Stimulated activated CD4-positive, alpha-beta T cell treated with anti-CD3 and anti-CD28 coated beads, Interleukin-4, amount 100 ng/mL, for 4 hours (primary cell): ENCODE data around the gene ELK1.
"Not testable (repeated sequence)": the region's sequence is repeated elsewhere in the genome, so short reads cannot be mapped to it uniquely, and the experiment has no call there.

Source experiments
- DNase-seq, 2 experiments: peaks; one replicate each; pipeline ENCODE4 v3.0.0-alpha.2; 2020

The ELK1 gene, protein sequence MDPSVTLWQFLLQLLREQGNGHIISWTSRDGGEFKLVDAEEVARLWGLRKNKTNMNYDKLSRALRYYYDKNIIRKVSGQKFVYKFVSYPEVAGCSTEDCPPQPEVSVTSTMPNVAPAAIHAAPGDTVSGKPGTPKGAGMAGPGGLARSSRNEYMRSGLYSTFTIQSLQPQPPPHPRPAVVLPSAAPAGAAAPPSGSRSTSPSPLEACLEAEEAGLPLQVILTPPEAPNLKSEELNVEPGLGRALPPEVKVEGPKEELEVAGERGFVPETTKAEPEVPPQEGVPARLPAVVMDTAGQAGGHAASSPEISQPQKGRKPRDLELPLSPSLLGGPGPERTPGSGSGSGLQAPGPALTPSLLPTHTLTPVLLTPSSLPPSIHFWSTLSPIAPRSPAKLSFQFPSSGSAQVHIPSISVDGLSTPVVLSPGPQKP

DNA sequence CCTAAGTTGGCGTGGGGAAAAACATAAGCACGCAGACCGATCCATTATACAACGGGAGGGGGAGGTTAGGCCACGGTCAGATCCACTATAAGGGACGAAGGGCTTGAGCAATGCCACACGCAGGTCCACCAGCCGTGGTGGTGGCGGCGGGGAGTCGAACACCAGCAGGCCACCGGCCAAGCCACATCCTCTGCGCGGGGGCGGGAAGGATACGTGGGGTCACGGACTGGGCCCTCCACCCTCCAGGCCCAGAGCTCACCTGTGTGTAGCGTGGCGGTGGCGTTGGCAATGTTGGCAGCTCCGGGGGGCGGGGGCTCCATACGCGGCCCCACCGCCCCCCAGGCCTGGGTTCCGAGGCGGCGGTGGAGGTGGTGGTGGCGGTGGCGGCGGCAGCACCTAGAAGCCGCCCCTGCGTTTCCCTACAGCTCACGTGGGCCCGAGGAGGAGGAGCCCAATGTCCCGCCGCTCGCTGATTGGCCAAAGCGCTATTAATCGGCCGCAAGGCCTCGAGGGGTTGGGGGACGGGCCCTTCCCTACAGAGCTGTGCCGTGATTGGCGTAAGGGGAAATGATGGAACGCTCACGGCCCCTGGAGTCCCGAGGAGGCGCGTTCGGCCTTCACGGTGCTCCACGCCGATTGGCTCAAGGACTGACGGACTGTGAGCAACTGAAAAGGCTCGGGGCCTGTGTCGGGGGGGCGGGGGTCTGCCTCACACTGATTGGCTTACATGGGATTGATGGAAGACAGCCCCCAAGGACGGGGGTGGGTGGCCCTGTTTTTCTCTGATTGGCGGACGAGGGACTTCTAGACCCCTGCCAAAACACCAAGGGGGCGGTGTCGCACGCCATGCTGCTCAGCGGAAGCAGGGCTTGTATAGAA lies at the start of gene ELK1:
Gene ELK1 (minus strand): TSS at position 400 of the 879 bp plus-strand sequence. CDS start 9,122 bp downstream, outside the sequence.
- peak; percentile 78 to 88 for DNase-seq

DNA sequence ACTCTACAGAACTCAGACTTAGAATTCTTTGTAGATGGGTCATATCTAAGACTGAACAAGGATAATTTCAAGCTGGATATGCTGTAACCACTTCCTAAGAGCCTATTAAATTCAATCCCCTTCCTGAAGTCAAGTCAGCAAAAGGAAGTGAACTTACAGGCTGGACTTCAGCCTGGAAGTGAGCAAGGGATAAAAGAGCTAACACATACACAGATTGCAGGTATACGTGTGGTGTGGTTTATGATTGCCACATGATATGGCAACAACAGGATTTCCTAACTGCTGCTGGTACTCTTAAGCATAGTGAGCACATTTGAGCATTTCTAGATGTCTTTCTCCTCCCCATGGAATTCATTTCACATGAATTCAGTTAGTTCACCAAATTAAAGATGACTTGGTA lies 46.8 kb upstream of the ELK1 start:
- DNase-seq = no peak

DNA sequence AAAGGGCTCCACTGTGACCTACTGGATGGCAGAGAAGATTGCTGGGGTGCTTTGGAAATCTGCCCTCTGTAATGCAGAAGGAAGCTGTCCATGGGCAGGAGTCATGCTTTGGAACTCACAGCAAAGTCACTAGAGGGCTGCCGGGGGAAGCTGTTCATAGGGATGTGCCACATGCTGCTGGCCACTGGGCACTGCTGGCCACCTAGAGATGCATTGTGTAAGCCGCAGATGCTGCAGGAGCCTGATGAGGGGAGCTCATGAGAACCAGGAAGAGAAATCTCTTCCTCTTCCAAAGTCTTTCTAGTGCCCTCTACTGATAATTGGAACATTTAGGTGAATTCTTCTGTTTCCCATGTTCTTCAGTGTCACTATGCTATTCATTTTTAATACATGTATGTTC lies 39.8 kb upstream of the ELK1 start:
- DNase-seq = no peak

DNA sequence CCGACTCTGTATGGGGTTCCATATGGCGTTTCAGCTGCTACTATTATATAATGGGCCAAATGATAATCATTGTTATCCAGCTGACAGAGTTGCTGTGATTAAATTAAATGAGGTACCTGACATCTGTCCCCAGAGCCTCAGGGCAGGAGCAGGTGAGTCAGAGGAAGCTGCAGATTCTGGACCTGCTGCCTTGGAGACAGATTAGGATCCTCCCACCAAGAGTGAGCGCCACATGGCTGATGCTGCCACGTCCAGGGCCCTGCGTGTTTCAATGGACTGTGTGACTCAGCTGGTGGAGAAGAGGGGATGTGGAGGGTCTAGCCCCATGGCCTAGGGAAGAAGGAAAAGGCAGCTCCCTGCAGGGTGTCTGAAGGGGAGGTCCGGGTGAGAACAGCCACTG lies 36.9 kb upstream of the ELK1 start:
- DNase-seq = no peak

DNA sequence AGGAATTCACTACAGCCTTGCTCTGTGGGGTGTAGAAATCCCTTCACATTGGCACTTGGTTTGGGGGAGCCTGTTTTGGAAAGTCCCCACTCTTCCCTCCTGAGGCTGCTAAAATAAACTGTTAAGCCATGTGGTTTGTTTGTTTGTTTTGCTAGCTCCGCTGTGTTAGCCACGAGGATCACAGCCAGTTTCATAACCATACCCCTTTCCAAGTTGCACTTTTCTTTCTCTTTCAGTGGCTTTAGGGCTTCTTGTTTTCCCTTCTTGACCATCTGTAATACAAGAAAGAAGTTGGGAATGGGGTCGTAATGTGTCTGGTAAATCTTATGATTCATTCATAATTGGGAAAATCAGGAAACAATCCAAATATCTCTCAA lies 33.5 kb upstream of the ELK1 start:
- no peak for DNase-seq

DNA sequence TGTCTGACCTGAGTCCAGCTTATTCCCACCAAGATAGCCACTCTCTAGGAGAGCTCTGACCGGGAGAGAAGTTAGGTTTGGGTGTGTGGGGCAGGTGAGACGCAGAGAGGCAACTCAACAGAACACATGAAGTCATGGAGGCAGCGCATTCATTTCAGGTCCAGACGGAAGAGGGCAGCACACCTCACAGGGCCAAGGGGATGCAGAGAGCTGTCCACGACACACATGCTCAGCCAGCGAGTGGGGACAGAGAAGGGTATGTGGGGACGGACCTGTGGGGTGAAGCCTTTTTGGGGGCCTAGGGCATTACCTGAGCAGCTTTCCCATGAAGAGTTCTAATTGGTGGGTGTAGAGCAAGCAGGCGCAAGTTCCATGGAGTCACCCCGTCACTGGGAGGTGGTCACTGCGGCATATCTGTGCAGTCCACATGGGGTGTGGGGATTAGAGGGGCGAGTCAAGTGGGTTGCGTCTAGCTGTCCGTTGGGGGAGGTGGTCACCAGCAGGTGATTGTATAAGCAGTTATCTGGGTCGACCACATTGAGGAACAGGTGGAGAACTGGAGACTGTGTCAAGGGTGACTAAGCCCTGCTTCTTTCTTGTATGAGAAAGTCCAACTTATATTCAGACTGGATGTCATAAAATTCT lies 32.9 kb upstream of the ELK1 start:
- no peak for DNase-seq

DNA sequence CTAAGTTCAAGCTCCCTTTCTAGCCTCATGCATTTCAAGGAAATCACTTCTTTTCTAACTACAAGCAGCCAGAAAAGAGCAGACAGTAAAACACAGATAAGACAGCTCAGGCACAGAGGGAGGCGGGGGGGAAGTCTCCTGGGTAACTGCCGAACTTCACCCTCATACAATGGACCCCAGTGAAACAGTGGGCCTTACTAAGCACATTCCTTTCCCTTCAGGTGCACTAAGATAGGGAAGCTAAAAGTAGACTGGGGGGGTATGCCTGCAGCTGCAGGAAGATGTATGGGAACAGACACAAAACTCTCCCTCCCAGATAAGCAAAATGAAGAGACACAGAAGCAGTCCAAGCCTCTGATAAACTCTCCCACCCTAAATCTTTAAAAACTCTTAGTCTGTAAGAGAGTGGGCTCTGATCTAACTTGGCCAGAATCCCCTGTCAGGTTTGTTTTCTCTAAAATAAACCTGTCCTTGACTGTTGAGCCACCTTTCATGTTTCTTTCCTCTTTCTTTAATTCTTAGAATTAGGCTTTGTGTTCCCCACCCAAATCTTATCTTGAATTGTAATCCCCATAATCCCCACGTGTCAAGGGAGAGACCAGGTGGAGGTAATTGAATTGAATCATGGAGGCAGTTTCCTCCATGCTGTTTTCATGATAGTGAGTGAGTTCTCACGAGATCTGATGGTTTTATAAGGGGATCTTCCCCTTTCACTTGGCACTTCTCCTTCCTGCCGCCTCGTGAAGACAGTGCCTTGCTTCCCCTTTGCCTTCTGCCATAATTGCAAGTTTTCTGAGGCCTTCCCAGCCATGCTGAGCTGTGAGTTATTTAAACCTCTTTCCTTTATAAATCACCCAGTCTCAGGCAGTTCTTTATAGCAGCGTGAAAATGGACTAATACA lies 25.8 kb upstream of the ELK1 start:
- DNase-seq = not testable (repeated sequence)

DNA sequence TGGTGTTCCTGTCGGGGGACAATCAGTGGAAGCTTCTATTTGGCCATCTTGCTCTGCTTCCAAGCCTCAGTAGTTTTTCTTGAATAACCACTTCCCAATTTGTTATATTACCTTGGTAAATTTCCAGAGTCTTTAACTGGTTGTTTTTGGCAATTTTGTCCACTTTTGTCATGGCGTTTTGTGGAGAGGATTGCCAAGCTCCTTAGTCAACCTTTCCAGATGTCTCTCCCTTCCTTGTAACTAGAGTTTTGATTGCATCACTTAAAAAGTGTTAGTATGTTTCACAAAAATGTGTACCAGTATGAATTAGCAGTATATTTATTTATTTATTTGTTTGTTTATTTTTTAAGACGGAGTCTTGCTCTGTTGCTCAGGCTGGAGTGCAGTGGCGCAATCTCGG lies 24.4 kb upstream of the ELK1 start:
- DNase-seq = no peak

DNA sequence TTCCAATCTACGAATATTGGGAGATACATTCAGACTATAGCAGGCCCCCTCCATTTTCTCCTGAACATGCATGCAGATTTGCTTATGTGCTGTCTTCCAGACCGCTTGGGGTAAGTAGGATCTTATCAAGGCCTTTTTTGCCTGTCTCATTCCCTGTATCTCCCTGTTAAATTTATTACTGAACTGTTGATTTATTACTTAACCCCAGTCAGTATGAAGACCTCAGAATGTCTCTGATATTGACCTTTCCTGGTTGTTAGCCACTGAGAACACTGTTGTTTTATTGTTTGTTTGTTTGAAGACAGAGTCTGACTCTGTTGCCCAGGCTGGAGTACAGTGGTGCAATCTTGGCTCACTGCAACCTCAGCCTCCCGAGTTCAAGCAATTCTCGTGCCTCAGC lies 15.4 kb upstream of the ELK1 start:
- DNase-seq = not testable (repeated sequence)

DNA sequence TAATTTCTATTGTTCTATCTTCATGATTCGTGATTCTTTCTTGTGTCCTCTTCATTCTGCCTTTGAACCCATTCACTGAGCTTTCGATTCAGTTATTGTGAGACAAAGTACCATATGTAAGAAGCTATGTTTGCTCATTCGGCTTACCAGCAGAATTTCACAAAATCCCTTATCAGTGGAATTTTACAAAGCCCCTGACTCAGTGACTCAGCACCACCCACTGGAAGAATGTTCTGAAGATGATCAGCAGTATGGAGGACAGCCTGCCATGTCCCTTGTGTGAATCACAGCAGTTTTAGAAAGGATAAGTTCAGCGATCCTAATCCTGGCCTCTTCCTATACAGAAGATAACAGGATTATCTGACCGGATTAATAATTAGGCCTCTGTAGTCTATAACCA lies 14.4 kb upstream of the ELK1 start:
- no peak for DNase-seq

DNA sequence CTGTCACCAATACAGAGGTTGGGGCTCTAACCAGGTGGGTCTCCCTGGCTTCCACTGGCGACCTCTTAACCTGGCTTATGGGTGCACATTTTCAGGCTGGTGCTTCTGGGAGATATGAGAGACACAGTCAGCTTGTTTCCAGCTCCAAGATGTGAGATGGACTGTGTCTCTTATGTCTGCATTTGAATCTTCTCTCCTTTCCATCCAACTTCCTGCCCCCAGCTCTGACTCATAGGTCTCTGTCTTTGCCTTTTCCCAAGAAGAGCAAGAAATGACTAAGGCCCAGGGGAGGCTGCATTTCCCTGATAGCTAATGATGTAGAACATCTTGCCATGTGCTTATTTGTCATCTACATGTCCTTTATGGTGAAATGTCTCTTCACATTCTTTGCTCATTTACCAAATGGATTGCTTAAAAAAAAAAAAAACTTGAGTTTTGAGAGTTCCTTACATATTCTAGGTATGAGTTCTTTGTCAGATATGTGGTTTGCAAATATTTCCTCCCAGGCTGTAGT lies 11.8 kb upstream of the ELK1 start:
- DNase-seq = peak; percentile 21 to 49

DNA sequence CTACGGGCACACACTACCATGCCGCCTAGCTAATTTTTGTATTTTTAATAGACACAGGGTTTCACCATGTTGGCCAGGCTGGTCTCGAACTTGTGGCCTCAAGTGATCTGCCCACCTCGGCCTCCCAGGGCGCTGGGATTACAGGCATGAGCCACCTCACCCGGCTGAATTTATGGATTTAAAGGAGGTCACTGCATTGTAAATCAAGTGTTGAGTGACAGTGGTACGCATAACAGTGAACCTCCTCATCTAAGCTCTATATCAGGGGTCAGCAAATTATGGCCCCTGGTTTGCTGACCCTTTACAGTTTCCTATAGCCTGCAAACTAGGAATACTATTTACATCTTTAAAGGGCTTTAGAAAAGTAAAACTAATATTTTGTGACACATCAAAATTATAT lies 11.2 kb upstream of the ELK1 start:
- DNase-seq = no peak

DNA sequence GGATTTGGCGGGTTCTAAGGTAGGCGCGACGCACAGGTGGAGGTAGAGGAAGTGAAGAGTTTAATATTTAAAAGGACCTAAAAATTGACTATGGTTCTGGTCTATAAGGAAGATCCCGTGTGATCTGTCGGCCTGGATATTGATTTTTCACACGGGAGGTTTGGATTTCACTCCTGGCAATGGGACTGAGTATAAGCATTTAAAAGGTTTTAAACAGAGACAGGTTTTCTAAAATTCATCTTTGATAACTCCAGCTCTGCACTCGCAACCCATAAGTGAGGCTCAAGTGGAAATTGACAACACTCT lies 9.0 kb upstream of the ELK1 start:
- no peak for DNase-seq

DNA sequence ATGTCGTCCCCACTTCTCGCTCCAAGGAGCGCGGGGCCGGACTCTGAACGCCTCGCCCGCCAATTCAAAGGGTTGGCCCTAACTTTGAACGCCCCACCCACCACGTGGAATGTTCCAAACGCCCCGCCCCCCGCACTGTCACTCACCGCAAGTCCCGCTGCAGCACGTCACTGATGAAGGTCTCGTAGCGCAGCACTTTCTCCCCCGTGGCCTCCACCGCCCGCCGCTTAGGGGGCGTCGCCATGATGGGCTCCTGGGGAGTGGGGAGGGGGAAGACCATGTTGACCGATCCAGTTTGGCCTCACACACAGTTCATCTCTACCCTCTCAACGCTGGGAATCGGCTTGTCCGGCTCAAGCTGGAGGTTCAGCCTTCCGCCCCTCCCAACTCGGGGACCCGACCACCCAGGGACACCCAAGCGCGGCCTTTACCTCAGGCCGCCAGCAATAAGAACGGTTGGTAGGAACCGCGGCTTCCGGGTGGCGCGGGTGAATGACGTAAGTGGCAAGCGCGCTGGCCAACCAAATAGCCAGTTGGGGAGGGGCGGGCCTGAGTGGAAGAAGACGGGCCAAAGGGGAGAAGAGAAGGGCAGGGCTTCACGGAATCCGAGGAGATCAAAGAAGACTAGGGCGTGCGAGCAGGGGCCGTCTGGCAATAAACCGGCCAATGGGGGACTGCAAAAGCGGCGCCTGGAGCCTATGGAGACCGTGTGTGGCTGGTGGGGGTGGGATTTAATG lies 8.5 kb upstream of the ELK1 start, which contains the start of gene UXT:
Gene UXT (minus strand): TSS at position 497 of the 737 bp plus-strand sequence. CDS start 253 bp downstream, at position 244.
- DNase-seq = peak; percentile 85 to 89

DNA sequence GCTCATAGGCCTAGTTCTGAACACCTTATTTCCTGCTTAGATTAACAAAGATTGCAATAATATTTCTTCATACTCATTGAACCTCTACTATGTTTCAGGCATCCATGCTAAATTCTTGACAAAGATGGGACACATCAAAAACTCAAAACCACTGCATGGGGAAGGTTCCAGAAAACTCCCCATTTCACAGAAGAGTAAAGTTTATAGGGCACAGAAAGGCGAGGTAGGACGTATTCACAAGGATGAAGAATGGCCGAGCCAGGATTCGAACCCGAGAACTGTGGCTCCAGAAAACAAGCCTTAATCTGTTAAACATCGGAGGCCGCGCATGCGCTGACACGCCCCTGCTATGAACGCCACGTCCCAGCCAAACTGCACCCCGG lies 7.9 kb upstream of the ELK1 start:
- DNase-seq = no peak

DNA sequence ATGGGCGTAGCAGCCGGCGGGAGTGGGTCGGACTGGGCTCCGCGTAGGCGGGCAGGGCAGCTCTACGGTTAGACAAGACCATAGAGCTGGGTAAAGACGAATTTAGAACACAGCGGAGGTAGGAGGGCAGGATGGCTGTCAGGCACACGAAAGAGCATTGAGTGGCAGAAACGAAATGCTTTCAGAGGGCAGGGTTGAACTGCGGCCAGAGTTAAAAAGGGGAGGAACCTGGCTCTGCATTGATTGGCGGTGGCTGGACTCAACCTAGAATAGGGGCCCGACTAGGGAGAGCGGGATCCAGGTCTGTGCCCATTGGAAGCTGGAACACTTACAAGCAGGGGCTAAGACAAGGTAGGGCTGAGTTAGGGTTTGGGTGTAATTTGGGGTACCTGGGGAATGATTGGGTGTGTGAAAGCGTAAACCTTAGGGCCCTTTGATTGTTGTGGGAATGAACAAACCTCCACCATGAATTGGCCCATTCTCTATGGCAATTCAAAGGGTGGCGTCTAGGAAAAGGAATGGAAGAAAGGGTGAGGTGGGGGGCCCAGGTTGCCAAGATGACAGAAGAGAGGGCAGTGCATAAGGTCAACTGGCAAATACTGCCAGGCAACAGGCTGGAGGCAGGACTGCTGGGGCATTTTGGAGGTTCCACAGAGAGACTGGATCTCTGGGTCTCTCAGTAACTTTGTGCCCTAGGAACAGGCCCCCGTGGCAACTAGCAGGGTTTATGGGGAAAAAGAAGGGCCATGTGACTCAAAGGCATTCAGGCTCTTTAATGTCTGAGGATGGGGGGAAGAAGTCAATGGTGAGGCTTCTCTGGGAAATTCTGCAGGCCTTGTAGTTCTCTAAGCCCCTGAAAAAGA lies 911 bp upstream of the ELK1 start:
- DNase-seq = no peak

DNA sequence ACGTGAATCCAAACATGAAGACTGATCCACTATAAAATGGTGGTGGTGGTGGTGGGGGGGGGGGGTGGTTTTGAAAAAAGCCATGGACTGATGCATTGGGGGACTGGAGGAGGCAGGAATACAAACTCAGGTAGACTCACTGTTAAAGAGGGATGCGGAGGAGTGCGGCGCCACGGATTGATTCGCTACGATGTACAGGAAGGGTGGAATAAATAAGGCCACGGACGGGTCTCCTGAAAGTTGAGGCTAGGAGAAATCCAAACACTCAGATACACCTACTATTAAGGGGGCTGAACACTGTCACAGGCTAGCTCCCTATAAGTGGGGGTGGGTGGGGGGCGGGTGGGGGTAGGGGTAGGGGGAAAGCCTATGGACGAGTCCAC lies 591 bp downstream of the ELK1 start:
- no peak for DNase-seq

DNA sequence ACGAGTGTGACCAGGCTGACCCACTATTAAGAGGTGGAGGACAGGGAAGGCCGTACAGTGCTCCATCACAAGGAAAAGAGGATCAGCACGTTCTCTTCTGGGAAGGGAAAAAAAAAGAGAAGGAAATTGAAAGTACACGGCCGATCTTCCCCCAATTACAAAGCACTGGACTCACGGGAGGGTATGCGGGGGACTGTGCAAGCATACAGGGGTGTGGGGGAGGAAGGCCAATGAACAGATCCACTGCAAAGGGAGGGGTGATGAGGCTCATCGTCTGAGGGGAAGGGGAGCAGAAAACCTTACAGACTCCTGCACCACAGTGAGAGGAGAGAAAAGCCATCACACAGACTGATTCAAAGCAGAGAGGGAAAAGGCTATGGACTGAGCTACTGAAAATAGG lies 1.1 kb downstream of the ELK1 start:
- DNase-seq = no peak

DNA sequence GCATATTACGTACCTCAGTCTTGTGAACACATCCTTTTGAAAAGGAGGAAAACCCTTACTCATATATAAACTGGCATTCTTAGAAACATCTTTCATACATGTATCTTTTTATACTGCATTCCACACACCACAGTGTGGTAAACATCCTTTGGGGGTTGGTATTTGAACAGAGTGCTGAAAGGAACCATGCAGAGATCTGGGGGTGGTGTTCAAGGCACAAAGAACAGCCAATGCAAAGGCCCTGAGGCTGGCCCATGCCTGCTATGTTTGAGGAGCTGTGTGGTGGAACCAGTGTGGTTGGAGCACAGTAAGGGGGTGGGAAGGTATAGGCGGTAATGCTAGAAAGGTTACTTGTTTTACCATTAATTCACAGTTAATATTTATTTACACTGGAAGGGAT lies 2.0 kb downstream of the ELK1 start:
- no peak for DNase-seq

DNA sequence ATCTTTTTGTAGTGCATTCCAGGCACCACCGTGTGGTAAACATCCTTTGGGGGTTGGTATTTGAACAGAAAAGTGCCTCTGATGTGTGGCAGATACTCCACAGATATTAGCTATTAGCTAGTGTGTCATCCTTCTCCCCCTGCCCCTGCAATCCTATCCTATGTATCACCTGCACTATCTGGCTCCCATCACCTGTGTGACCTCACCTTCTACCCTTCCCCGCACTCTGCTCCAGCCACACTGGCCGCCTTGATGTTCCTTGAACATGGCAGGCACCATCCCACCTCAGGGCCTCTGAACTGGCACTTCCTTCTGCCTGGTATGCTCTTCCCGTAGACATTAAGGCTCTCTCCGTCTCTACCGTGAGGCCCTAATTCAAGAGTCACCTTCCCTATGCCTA lies 3.7 kb downstream of the ELK1 start:
- DNase-seq = no peak

DNA sequence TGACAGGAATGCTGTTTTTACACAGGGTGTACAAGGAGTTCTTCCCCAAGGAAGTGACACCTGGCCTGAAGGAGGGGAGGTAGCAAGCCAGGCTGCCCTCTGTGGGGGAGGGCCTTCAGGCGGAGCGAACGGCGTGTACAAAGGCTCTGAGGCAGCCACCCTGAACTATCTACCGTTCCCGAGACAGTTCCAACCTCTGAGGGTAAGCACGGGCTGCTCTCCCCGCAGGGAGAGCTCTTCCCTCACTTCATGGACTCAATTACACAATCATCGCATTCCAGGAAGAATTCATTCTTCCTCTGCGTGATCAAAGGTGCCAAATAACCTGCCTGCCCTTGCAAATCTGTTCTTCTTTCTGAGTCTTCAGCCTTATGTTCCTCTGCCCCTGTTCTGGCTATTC lies 4.8 kb downstream of the ELK1 start:
- no peak for DNase-seq
